ENCODE data around the gene ETS2.

GRCh38 chr21:38859852-38860251 is 54.1 kb downstream of the ETS2 start:
- no peak for TF ChIP-seq EZH2 (IDR thresholded peaks at IDR 0.05; ENCODE audit: insufficient read depth, poor library complexity, severe bottlenecking)
- no peak for TF ChIP-seq EZH2phosphoT487 (IDR thresholded peaks at IDR 0.05; ENCODE audit: insufficient read depth, low read depth)

All from GM23248 (cell line).